GM23338 (cell line): ENCODE data around the gene PRKAR1B.

Source experiments
- CREB1 ChIP-seq: fragments of 250-450 bp; sonication (Bioruptor Pico); IDR thresholded peaks from 2 replicates; pipeline ENCODE4 v1.5.0; 2020; ENCODE audit warnings: low read depth, mild to moderate bottlenecking, moderate library complexity
- EZH2 ChIP-seq: fragments of 200-600 bp; sonication (generic); IDR thresholded peaks from one replicate; pipeline ENCODE4 v1.8.0; 2017; ENCODE audit warnings: antibody characterized with exemption, mild to moderate bottlenecking, low read depth; ENCODE audit not compliant: unreplicated experiment
- EZH2phosphoT487 ChIP-seq: fragments of 200-600 bp; sonication (generic); IDR thresholded peaks from one replicate; pipeline ENCODE4 v1.8.1; 2018; ENCODE audit warnings: antibody characterized with exemption; ENCODE audit not compliant: unreplicated experiment
- JUNB ChIP-seq: IDR thresholded peaks from one replicate; pipeline ENCODE4 v1.6.1; 2016; ENCODE audit warnings: antibody characterized with exemption; ENCODE audit not compliant: unreplicated experiment
- POLR2AphosphoS5 ChIP-seq: IDR thresholded peaks from 2 replicates; pipeline ENCODE4 v1.6.1; 2016; ENCODE audit warnings: antibody characterized with exemption, low read depth
- TF ChIP-seq, protein P1 (sequence below), 2 experiments: fragments of 200-600 bp in 1 of 2; sonication (generic) in 1 of 2; conservative IDR thresholded peaks; 2 replicates each; pipeline versions ENCODE4 v1.5.1 to v1.6.1; 2016 to 2017; ENCODE audit warnings: antibody characterized with exemption in 2 of 2, low read depth in 2 of 2, mild to moderate bottlenecking in 2 of 2, moderate library complexity in 1 of 2

DNA sequence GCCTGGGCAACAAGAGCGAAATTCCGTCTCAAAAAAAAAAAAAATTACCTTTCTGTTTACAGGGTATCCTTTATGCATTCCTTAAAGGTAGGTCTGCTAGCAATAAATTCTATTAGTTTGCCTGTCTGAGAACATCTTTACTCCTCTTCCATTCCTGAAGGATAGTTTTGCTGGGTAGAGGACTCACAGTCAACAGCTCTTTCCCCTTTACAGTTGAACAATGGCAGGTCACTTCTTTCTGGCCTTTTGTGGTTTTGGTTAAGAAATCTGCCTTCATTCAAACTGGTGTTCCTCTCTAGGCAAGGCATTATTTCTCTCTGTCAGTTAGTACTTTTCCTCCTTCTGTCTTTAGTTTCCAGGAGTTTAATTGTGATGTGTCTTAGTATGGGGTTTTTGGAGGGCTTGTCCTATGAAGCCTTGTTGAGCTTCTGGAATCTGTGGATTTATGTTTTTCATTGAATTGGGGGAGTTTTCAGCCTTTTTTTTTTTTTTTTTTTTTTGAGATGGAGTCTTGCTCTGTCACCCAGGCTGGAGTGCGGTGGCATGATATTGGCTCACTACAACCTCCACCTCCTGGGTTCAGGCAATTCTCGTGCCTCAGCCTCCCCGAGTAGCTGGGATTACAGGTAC lies 5.3 kb downstream of the PRKAR1B start:
- TF ChIP-seq, protein P1, sequence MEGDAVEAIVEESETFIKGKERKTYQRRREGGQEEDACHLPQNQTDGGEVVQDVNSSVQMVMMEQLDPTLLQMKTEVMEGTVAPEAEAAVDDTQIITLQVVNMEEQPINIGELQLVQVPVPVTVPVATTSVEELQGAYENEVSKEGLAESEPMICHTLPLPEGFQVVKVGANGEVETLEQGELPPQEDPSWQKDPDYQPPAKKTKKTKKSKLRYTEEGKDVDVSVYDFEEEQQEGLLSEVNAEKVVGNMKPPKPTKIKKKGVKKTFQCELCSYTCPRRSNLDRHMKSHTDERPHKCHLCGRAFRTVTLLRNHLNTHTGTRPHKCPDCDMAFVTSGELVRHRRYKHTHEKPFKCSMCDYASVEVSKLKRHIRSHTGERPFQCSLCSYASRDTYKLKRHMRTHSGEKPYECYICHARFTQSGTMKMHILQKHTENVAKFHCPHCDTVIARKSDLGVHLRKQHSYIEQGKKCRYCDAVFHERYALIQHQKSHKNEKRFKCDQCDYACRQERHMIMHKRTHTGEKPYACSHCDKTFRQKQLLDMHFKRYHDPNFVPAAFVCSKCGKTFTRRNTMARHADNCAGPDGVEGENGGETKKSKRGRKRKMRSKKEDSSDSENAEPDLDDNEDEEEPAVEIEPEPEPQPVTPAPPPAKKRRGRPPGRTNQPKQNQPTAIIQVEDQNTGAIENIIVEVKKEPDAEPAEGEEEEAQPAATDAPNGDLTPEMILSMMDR (conservative IDR thresholded peaks at IDR 0.05; ENCODE audit: low read depth in 2 of 2): no peak
- TF ChIP-seq JUNB (no peak), EZH2 (no peak), POLR2AphosphoS5 (no peak), EZH2phosphoT487 (no peak), CREB1 (no peak)
